Neural progenitor cell (in vitro differentiated cells): ENCODE measurements around the gene COX6B1. TPM values are rescaled to one million over a fixed set of nuclear protein-coding genes. Genes with fewer than 3 reads are reported as not detected.

ENCODE experiments used
- DNase-seq: peaks from one replicate; pipeline ENCODE4 v3.0.0-alpha.2; 2016; ENCODE audit warnings: low spot score
- H2AFZ ChIP-seq: fragments of 200-600 bp; sonication (generic); replicated peaks from 2 replicates; pipeline ENCODE4 v1.6.1; 2016; ENCODE audit warnings: antibody characterized with exemption
- H3F3A ChIP-seq: fragments of 200-600 bp; sonication (generic); 2 replicates; pipeline ENCODE4 v1.6.1; 2016; ENCODE audit warnings: antibody characterized with exemption, low read depth
- H3K27ac ChIP-seq: fragments of 200-600 bp; sonication (generic); 2 replicates; pipeline ENCODE4 v1.5.1; 2016; ENCODE audit warnings: mild to moderate bottlenecking
- H3K27me3 ChIP-seq: fragments of 200-600 bp; sonication (generic); 2 replicates; pipeline ENCODE4 v1.6.1; 2016; ENCODE audit warnings: mild to moderate bottlenecking, moderate library complexity
- H3K36me3 ChIP-seq: fragments of 200-600 bp; sonication (generic); 2 replicates; pipeline ENCODE4 v1.5.1; 2016
- H3K4me1 ChIP-seq: fragments of 200-600 bp; sonication (generic); 2 replicates; pipeline ENCODE4 v1.6.1; 2016; ENCODE audit warnings: mixed run types
- H3K4me2 ChIP-seq: fragments of 200-600 bp; sonication (generic); 2 replicates; pipeline ENCODE4 v1.6.1; 2016
- H3K4me3 ChIP-seq: fragments of 200-600 bp; sonication (generic); 2 replicates; pipeline ENCODE4 v1.5.1; 2016
- H3K79me2 ChIP-seq: fragments of 200-600 bp; sonication (generic); 2 replicates; pipeline ENCODE4 v1.6.1; 2016; ENCODE audit warnings: low read depth
- H3K9ac ChIP-seq: fragments of 200-600 bp; sonication (generic); 2 replicates; pipeline ENCODE4 v1.6.1; 2016
- H3K9me3 ChIP-seq: fragments of 200-600 bp; sonication (generic); 2 replicates; pipeline ENCODE4 v1.5.1; 2016; ENCODE audit warnings: low read depth
- H4K20me1 ChIP-seq: fragments of 200-600 bp; sonication (generic); 2 replicates; pipeline ENCODE4 v1.6.1; 2016; ENCODE audit warnings: low read depth
- H3K27ac Mint-ChIP-seq: 3 replicates; pipeline ENCODE4 v1.8.0; 2021; ENCODE audit warnings: mixed read lengths
- H3K27me3 Mint-ChIP-seq: 2 replicates; pipeline ENCODE4 v1.8.0; 2022; ENCODE audit warnings: low read depth, mild to moderate bottlenecking, inconsistent platforms, moderate library complexity, mixed read lengths; ENCODE audit not compliant: insufficient read depth
- H3K36me3 Mint-ChIP-seq: 3 replicates; pipeline ENCODE4 v1.8.0; 2021; ENCODE audit warnings: mixed read lengths
- H3K4me1 Mint-ChIP-seq: 3 replicates; pipeline ENCODE4 v1.8.0; 2021; ENCODE audit warnings: mixed read lengths
- H3K4me3 Mint-ChIP-seq: 3 replicates; pipeline ENCODE4 v1.8.0; 2021; ENCODE audit warnings: mild to moderate bottlenecking, moderate library complexity, mixed read lengths
- H3K9me3 Mint-ChIP-seq: 3 replicates; pipeline ENCODE4 v1.8.0; 2020; ENCODE audit warnings: mixed read lengths
- EZH2 ChIP-seq: fragments of 200-600 bp; sonication (generic); IDR thresholded peaks from 2 replicates; pipeline ENCODE4 v1.6.1; 2017; ENCODE audit warnings: antibody characterized with exemption, mild to moderate bottlenecking, moderate library complexity
- EZH2phosphoT487 ChIP-seq: fragments of 200-600 bp; sonication (generic); IDR thresholded peaks from 2 replicates; pipeline ENCODE4 v1.6.1; 2017; ENCODE audit warnings: antibody characterized with exemption
- total RNA-seq: library from RNA; depleted of rRNA; stranded (reverse); fragments of >200 nt; gene quantifications from 2 replicates; pipeline ENCODE4 v1.2.3, GENCODE V29; 2015; ENCODE audit warnings: low replicate concordance
- TF ChIP-seq, protein P1 (sequence below): fragments of 200-600 bp; sonication (generic); IDR thresholded peaks from 2 replicates; pipeline ENCODE4 v1.5.1; 2017; ENCODE audit warnings: antibody characterized with exemption, mild to moderate bottlenecking

Gene COX6B1
- total RNA-seq, 1 donor from 2014 or later, result 403 TPM

DNA sequence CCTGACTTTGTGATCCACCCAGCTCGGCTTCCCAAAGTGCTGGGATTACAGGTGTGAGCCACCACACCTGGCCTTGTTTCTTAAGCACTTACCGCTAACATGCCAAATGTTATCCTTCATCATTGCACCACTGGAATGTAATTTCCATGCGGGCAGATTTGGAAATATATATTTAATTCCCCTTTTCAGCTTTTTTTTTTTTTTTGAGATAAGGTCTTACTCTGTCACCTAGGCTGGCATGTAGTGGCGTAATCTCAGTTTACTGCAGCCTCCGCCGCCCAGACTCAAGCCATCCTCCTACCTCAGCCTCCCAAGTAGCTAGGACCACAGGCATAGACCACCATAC, 13.8 kb downstream of the COX6B1 start:
- no peak overlapping the region for H3K27ac ChIP-seq
- Mint-ChIP-seq H3K4me1 (no peaks in the 10 kb centered on the region), H3K27me3 (peaks cover 2% of the 10 kb centered on the region), H3K27ac (no peak overlapping the region), H3K36me3 (peaks cover 21% of the 10 kb centered on the region), H3K9me3 (no peaks in the 10 kb centered on the region), H3K4me3 (no peak overlapping the region)
- no peaks in the 10 kb centered on the region for H3K4me1 ChIP-seq
- DNase-seq, result no peak
- no peak overlapping the region for H3K9ac ChIP-seq
- H3K27me3 ChIP-seq, result no peaks in the 10 kb centered on the region
- H3K9me3 ChIP-seq, result no peaks in the 10 kb centered on the region
- no peaks in the 10 kb centered on the region for H3K79me2 ChIP-seq
- TF ChIP-seq EZH2phosphoT487, result no peak
- TF ChIP-seq, protein P1, sequence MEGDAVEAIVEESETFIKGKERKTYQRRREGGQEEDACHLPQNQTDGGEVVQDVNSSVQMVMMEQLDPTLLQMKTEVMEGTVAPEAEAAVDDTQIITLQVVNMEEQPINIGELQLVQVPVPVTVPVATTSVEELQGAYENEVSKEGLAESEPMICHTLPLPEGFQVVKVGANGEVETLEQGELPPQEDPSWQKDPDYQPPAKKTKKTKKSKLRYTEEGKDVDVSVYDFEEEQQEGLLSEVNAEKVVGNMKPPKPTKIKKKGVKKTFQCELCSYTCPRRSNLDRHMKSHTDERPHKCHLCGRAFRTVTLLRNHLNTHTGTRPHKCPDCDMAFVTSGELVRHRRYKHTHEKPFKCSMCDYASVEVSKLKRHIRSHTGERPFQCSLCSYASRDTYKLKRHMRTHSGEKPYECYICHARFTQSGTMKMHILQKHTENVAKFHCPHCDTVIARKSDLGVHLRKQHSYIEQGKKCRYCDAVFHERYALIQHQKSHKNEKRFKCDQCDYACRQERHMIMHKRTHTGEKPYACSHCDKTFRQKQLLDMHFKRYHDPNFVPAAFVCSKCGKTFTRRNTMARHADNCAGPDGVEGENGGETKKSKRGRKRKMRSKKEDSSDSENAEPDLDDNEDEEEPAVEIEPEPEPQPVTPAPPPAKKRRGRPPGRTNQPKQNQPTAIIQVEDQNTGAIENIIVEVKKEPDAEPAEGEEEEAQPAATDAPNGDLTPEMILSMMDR, result no peak
- no peak for TF ChIP-seq EZH2
- H3K4me3 ChIP-seq, result no peak overlapping the region
- H3F3A ChIP-seq, result no peaks in the 10 kb centered on the region
- no peaks in the 10 kb centered on the region for H3K36me3 ChIP-seq
- no peaks in the 10 kb centered on the region for H4K20me1 ChIP-seq
- H2AFZ ChIP-seq, result no peak overlapping the region
- no peak overlapping the region for H3K4me2 ChIP-seq

DNA sequence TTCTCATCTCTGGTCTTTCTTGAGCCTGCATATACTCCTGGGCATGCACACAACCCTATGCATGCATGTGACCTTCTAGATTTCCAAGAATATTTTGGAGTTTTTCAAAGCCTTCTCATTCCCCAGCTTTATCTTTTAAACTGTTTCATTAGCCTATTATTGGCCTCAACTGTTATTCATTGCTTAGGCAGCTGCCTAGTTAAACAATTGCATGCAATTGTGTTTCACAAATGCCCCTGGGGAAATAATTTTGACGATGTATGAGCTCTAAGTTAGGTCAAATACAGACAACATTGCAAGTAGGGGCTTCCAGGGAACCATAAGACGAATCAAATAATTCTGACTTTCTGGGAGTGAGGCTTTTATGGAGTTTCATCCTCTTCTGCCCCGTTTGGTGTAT, 15.9 kb downstream of the COX6B1 start:
- no peaks in the 10 kb centered on the region for H3F3A ChIP-seq
- H3K9me3 ChIP-seq, result no peaks in the 10 kb centered on the region
- no peak overlapping the region for H3K4me3 ChIP-seq
- TF ChIP-seq, protein P1, result no peak
- no peak for TF ChIP-seq EZH2
- TF ChIP-seq EZH2phosphoT487, result no peak
- no peak overlapping the region for H3K9ac ChIP-seq
- Mint-ChIP-seq H3K27me3 (peaks cover 2% of the 10 kb centered on the region), H3K4me1 (no peaks in the 10 kb centered on the region), H3K4me3 (no peak overlapping the region), H3K27ac (no peak overlapping the region), H3K9me3 (no peaks in the 10 kb centered on the region), H3K36me3 (peaks cover 13% of the 10 kb centered on the region)
- no peak overlapping the region for H3K27ac ChIP-seq
- no peak overlapping the region for H2AFZ ChIP-seq
- H3K79me2 ChIP-seq, result no peaks in the 10 kb centered on the region
- no peaks in the 10 kb centered on the region for H3K36me3 ChIP-seq
- peaks cover 3% of the 10 kb centered on the region for H3K27me3 ChIP-seq
- no peak overlapping the region for H3K4me2 ChIP-seq
- H3K4me1 ChIP-seq, result no peaks in the 10 kb centered on the region
- no peaks in the 10 kb centered on the region for H4K20me1 ChIP-seq
- no peak for DNase-seq

DNA sequence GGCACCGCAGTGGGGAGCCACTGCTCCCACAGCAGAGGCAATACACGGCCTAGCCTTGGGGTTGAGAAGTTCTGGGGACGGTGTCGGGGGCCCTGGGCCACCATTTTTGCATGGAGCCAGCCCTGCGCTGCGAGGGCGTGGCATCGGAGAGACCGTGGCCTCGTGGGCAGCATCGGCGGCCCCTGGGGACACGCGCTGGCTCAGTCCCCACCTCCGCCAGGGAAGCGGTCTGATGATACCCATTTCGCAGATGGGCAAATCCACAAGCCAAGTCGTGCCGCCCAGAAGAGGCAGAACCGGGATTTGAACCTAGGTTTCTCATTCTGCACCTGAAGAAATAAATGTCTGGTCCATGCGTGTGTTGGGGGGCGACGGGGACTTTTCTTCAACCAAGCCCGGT, 17.0 kb downstream of the COX6B1 start:
- Histone ChIP-seq H3K79me2 (no peaks in the 10 kb centered on the region), H4K20me1 (no peaks in the 10 kb centered on the region), H3K4me1 (no peaks in the 10 kb centered on the region), H3K27ac (no peak overlapping the region), H3F3A (no peaks in the 10 kb centered on the region), H3K4me2 (no peak overlapping the region), H3K9ac (no peak overlapping the region), H2AFZ (no peak overlapping the region), H3K36me3 (no peaks in the 10 kb centered on the region), H3K9me3 (no peaks in the 10 kb centered on the region), H3K27me3 (peaks cover 14% of the 10 kb centered on the region), H3K4me3 (no peak overlapping the region)
- DNase-seq, result no peak
- Mint-ChIP-seq H3K4me1 (no peaks in the 10 kb centered on the region), H3K4me3 (no peak overlapping the region), H3K9me3 (no peaks in the 10 kb centered on the region), H3K36me3 (peaks cover 11% of the 10 kb centered on the region), H3K27ac (no peak overlapping the region), H3K27me3 (peaks cover 4% of the 10 kb centered on the region)
- TF ChIP-seq EZH2phosphoT487 (no peak), EZH2 (no peak)
- TF ChIP-seq, protein P1, result no peak

DNA sequence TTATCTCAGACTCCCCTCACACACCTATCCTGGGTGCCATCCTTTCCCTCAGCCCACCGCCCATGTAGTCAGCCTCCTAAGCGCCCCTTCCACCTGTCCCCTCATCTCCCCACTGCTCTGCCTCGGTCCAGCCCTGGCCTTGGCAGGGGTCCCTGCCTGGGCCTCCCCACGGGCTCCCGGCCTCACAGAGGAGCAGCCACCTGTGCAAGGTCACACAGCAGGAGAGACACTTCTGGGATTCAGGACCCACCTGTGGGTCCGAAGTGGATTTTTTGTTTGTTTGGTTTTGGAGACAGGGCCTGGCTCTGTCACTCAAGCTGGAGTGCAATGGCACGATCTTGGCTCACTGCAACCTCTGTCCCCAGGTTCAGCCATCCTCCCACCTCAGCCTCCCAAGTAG, 17.5 kb downstream of the COX6B1 start:
- no peak overlapping the region for H3K9ac ChIP-seq
- H4K20me1 ChIP-seq, result no peaks in the 10 kb centered on the region
- Mint-ChIP-seq H3K27ac (no peak overlapping the region), H3K4me1 (no peaks in the 10 kb centered on the region), H3K4me3 (no peak overlapping the region), H3K9me3 (no peaks in the 10 kb centered on the region), H3K27me3 (peaks cover 4% of the 10 kb centered on the region), H3K36me3 (peaks cover 9% of the 10 kb centered on the region)
- no peaks in the 10 kb centered on the region for H3F3A ChIP-seq
- H3K27ac ChIP-seq, result no peak overlapping the region
- H3K4me1 ChIP-seq, result no peaks in the 10 kb centered on the region
- H3K79me2 ChIP-seq, result no peaks in the 10 kb centered on the region
- DNase-seq, result no peak
- TF ChIP-seq EZH2 (no peak), EZH2phosphoT487 (no peak)
- TF ChIP-seq, protein P1, result no peak
- no peaks in the 10 kb centered on the region for H3K9me3 ChIP-seq
- H3K4me2 ChIP-seq, result no peak overlapping the region
- H3K27me3 ChIP-seq, result peaks cover 14% of the 10 kb centered on the region
- no peak overlapping the region for H2AFZ ChIP-seq
- H3K36me3 ChIP-seq, result no peaks in the 10 kb centered on the region
- no peak overlapping the region for H3K4me3 ChIP-seq
